Sigmoid colon (tissue), 4 donors: ENCODE data around the gene NLRX1.

Experiments used
- CTCF ChIP-seq, 4 experiments: fragments of 450-650 bp in 3 of 4; fragments of 200-600 bp in 1 of 4; IDR thresholded peaks; one replicate each; pipeline ENCODE4 v1.5.1; 2016 to 2019; ENCODE audit warnings: antibody characterized with exemption in 4 of 4, mild to moderate bottlenecking in 3 of 4, moderate library complexity in 2 of 4
- EP300 ChIP-seq, 4 donors: sonication (generic); formaldehyde crosslinking; IDR thresholded peaks; one replicate each; pipeline ENCODE4 v1.6.1; 2017; ENCODE audit warnings: antibody characterized with exemption in 4 of 4
- POLR2A ChIP-seq, 2 donors: fragments of 450-650 bp; IDR thresholded peaks; one replicate each; pipeline ENCODE4 v1.6.1; 2016; ENCODE audit warnings: antibody characterized with exemption in 2 of 2, mild to moderate bottlenecking in 2 of 2, moderate library complexity in 2 of 2

GRCh38 chr11:119130662-119131061 is 37.9 kb upstream of the NLRX1 start:
- no peak for TF ChIP-seq CTCF (IDR thresholded peaks at IDR 0.05)
- no peak for TF ChIP-seq POLR2A (IDR thresholded peaks at IDR 0.05)
- no peak for TF ChIP-seq EP300 (IDR thresholded peaks at IDR 0.05)
